HepG2 (cell line): ENCODE measurements around the gene WDR86. TPM values are rescaled to one million over a fixed set of nuclear protein-coding genes. Genes with fewer than 3 reads are reported as not detected.

Experiments used
- BCL6 ChIP-seq: IDR thresholded peaks from 2 replicates; pipeline ENCODE4 v1.6.1; 2016; ENCODE audit warnings: missing genetic modification reagents, missing compliant biosample characterization
- CERS6 ChIP-seq: sonication (generic); formaldehyde crosslinking; IDR thresholded peaks from 2 replicates; pipeline ENCODE4 v1.5.0; 2020; ENCODE audit warnings: missing genetic modification reagents
- KLF12 ChIP-seq: sonication (generic); formaldehyde crosslinking; IDR thresholded peaks from 2 replicates; pipeline ENCODE4 v1.4.0; 2020; ENCODE audit warnings: missing genetic modification reagents, borderline replicate concordance
- NCOA2 ChIP-seq: sonication (generic); formaldehyde crosslinking; IDR thresholded peaks from 2 replicates; pipeline ENCODE4 v1.8.0; 2022; ENCODE audit warnings: inconsistent platforms
- PPARG ChIP-seq: conservative IDR thresholded peaks from 2 replicates; pipeline ENCODE4 v1.6.1; 2016; ENCODE audit warnings: missing biosample characterization, missing genetic modification reagents
- PRDM10 ChIP-seq: sonication (generic); formaldehyde crosslinking; IDR thresholded peaks from 2 replicates; pipeline ENCODE4 v1.4.0; 2020; ENCODE audit warnings: low read depth, missing genetic modification reagents
- SIN3A ChIP-seq: IDR thresholded peaks from 2 replicates; pipeline ENCODE4 v1.6.1; 2011; ENCODE audit warnings: low read depth, mild to moderate bottlenecking, control low read depth, low read length, borderline replicate concordance
- SOX13 ChIP-seq, 3 experiments: fragments of 450-650 bp in 1 of 3; sonication (generic) in 1 of 3; formaldehyde crosslinking in 1 of 3; IDR thresholded peaks in 2 of 3; conservative IDR thresholded peaks in 1 of 3; 2 replicates each; pipeline versions ENCODE4 v1.5.0 to v1.6.1; 2016 to 2020; ENCODE audit warnings: antibody characterized with exemption in 1 of 3, mild to moderate bottlenecking in 1 of 3, missing compliant biosample characterization in 1 of 3, missing genetic modification reagents in 1 of 3, moderate library complexity in 1 of 3
- ZNF18 ChIP-seq: sonication (generic); formaldehyde crosslinking; IDR thresholded peaks from 2 replicates; pipeline ENCODE4 v1.8.0; 2022; ENCODE audit warnings: mild to moderate bottlenecking, missing genetic modification reagents; ENCODE audit not compliant: insufficient replicate concordance
- ZNF337 ChIP-seq: sonication (generic); formaldehyde crosslinking; IDR thresholded peaks from 2 replicates; pipeline ENCODE4 v1.5.1; 2020; ENCODE audit warnings: missing genetic modification reagents, low read depth, mild to moderate bottlenecking, borderline replicate concordance
- ZNF615 ChIP-seq: sonication (generic); formaldehyde crosslinking; IDR thresholded peaks from 2 replicates; pipeline ENCODE4 v1.5.0; 2020; ENCODE audit warnings: mild to moderate bottlenecking, missing genetic modification reagents, borderline replicate concordance
- ZNF839 ChIP-seq: sonication (generic); formaldehyde crosslinking; IDR thresholded peaks from 2 replicates; pipeline ENCODE4 v1.4.0; 2020; ENCODE audit warnings: missing genetic modification reagents, mild to moderate bottlenecking, borderline replicate concordance
- ZSCAN22 ChIP-seq: sonication (generic); formaldehyde crosslinking; IDR thresholded peaks from 2 replicates; pipeline ENCODE4 v1.4.0; 2020; ENCODE audit warnings: mild to moderate bottlenecking, missing genetic modification reagents
- polyA plus RNA-seq, 8 experiments: library from polyadenylated mRNA; depleted of rRNA in 3 of 8; stranded (reverse) in 7 of 8; unstranded in 1 of 8; fragments of >200 nt; fragmentation: Illumina TruSeq in 4 of 8; extraction: Trizol in 4 of 8; gene quantifications; 2 replicates each; pipeline versions ENCODE4 v1.2.1 to v1.2.3, GENCODE V29; 2011 to 2016; ENCODE audit warnings: low read depth in 4 of 8, missing spikeins in 1 of 8, mixed read lengths in 1 of 8; ENCODE audit not compliant: insufficient read depth in 1 of 8
- total RNA-seq, 5 experiments: library from RNA; depleted of rRNA; stranded (reverse); fragments of >200 nt; fragmentation: Illumina TruSeq; extraction: Trizol; gene quantifications; 2 replicates each; pipeline ENCODE4 v1.2.3, GENCODE V29; 2016; ENCODE audit warnings: low read depth in 1 of 5
- TF ChIP-seq, protein P1 (sequence below): sonication (generic); formaldehyde crosslinking; IDR thresholded peaks from 2 replicates; pipeline ENCODE4 v1.4.0; 2020; ENCODE audit warnings: missing genetic modification reagents, borderline replicate concordance

The WDR86 gene
- total and polyA plus RNA-seq, 2 of the 13 experiments (the other 11 are each of a cell fraction or from before 2014, with no cell fraction given) = 0.11 to 2.9 TPM

GRCh38 chr7:151406886-151407583 is 2.8 kb downstream of the WDR86 start (continued):
- TF ChIP-seq ZNF839 (no peak), ZNF337 (no peak), SIN3A (no peak), PPARG (peak; percentile 81), BCL6 (CRISPR knock-in tag) (peak; percentile 98), ZNF615 (no peak), SOX13 (IDR thresholded peaks at IDR 0.05) (no peak), SOX13 (CRISPR knock-in tag; conservative IDR thresholded peaks at IDR 0.05 in 1 of 2, IDR thresholded peaks at IDR 0.05 in 1 of 2) (peak in 1 of 2 experiments; percentile 88; a peak in 2 of 4 replicates), PRDM10 (CRISPR knock-in tag) (no peak), ZNF18 (CRISPR knock-in tag) (no peak), NCOA2 (peak; percentile 45; the same call in 1 of the 2 replicates), KLF12 (no peak), CERS6 (CRISPR knock-in tag) (no peak), ZSCAN22 (no peak)
- TF ChIP-seq, protein P1, sequence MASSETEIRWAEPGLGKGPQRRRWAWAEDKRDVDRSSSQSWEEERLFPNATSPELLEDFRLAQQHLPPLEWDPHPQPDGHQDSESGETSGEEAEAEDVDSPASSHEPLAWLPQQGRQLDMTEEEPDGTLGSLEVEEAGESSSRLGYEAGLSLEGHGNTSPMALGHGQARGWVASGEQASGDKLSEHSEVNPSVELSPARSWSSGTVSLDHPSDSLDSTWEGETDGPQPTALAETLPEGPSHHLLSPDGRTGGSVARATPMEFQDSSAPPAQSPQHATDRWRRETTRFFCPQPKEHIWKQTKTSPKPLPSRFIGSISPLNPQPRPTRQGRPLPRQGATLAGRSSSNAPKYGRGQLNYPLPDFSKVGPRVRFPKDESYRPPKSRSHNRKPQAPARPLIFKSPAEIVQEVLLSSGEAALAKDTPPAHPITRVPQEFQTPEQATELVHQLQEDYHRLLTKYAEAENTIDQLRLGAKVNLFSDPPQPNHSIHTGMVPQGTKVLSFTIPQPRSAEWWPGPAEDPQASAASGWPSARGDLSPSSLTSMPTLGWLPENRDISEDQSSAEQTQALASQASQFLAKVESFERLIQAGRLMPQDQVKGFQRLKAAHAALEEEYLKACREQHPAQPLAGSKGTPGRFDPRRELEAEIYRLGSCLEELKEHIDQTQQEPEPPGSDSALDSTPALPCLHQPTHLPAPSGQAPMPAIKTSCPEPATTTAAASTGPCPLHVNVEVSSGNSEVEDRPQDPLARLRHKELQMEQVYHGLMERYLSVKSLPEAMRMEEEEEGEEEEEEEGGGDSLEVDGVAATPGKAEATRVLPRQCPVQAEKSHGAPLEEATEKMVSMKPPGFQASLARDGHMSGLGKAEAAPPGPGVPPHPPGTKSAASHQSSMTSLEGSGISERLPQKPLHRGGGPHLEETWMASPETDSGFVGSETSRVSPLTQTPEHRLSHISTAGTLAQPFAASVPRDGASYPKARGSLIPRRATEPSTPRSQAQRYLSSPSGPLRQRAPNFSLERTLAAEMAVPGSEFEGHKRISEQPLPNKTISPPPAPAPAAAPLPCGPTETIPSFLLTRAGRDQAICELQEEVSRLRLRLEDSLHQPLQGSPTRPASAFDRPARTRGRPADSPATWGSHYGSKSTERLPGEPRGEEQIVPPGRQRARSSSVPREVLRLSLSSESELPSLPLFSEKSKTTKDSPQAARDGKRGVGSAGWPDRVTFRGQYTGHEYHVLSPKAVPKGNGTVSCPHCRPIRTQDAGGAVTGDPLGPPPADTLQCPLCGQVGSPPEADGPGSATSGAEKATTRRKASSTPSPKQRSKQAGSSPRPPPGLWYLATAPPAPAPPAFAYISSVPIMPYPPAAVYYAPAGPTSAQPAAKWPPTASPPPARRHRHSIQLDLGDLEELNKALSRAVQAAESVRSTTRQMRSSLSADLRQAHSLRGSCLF (CRISPR knock-in tag) = no peak
